Activated T-cell treated with anti-CD3 and anti-CD28 coated beads, Interleukin-2, amount 50 U/mL, for 72 hours (primary cell): ENCODE results near the gene ATOH8. TPM values are rescaled to one million over a fixed set of nuclear protein-coding genes. Genes with fewer than 3 reads are reported as not detected.
"Not testable (repeated sequence)": the region's sequence is repeated elsewhere in the genome, so short reads cannot be mapped to it uniquely, and the experiment has no call there.

Experiments
- ATAC-seq, 2 donors: fragments of 150-1000 bp; cut with Tn5 transposase; replicated peaks in 1 of 2; 2 replicates each; pipeline ENCODE4 v1.10.0; 2021; ENCODE audit warnings: moderate library complexity in 2 of 2, mild to moderate bottlenecking in 1 of 2
- DNase-seq, 2 donors: peaks; one replicate each; pipeline ENCODE4 v3.0.0; 2021 to 2022; ENCODE audit warnings: mixed read lengths in 1 of 2
- H3K27ac Mint-ChIP-seq: one replicate; pipeline ENCODE4 v1.8.0; 2022; ENCODE audit warnings: mild to moderate bottlenecking, moderate library complexity, mixed read lengths
- H3K27me3 Mint-ChIP-seq: one replicate; pipeline ENCODE4 v1.8.0; 2022; ENCODE audit warnings: low read depth, mixed read lengths
- H3K36me3 Mint-ChIP-seq, 2 donors: one replicate each; pipeline ENCODE4 v1.8.0; 2022; ENCODE audit warnings: mixed read lengths in 2 of 2, mild to moderate bottlenecking in 1 of 2; ENCODE audit not compliant: insufficient read depth in 2 of 2
- H3K4me1 Mint-ChIP-seq: one replicate; pipeline ENCODE4 v1.8.0; 2022; ENCODE audit warnings: low read depth, mixed read lengths
- H3K4me3 Mint-ChIP-seq, 2 donors: one replicate each; pipeline ENCODE4 v1.8.0; 2022; ENCODE audit warnings: mild to moderate bottlenecking in 2 of 2, mixed read lengths in 2 of 2, moderate library complexity in 2 of 2
- H3K9me3 Mint-ChIP-seq, 2 donors: one replicate each; pipeline ENCODE4 v1.8.0; 2022; ENCODE audit warnings: mixed read lengths in 2 of 2
- total RNA-seq, 2 donors: library from RNA; stranded (reverse); gene quantifications; one replicate each; pipeline ENCODE4 v1.2.3, GENCODE V29; 2022

ATOH8 gene
- total RNA-seq, 2 donors from 2014 or later: not detected

DNA sequence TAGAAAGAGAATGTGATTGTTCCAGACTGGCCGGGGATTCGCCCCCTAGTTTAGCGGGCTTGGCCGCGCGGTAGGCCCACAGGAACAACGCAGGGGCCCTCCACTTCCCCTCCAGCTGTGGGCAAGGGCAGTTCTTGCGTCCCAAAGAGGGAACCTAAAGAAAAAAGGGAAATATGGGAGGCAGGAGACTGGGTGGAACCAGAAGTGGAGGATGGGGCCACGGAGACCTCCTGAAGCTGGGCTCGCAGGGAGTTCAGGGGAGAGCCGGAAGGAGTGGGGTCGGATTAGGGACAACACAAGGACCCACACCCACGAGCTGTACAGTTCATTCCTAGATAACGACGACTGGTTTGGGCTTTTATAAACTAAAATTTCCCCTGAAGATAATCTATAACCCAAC lies 41.5 kb upstream of the ATOH8 start:
- Mint-ChIP-seq H3K27ac (no peak overlapping the region), H3K36me3 (no peaks in the 10 kb centered on the region), H3K27me3 (peaks cover 4% of the 10 kb centered on the region), H3K9me3 (no peaks in the 10 kb centered on the region), H3K4me1 (peaks cover 13% of the 10 kb centered on the region), H3K4me3 (no peak overlapping the region)
- DNase-seq (no peak), ATAC-seq (no peak)

DNA sequence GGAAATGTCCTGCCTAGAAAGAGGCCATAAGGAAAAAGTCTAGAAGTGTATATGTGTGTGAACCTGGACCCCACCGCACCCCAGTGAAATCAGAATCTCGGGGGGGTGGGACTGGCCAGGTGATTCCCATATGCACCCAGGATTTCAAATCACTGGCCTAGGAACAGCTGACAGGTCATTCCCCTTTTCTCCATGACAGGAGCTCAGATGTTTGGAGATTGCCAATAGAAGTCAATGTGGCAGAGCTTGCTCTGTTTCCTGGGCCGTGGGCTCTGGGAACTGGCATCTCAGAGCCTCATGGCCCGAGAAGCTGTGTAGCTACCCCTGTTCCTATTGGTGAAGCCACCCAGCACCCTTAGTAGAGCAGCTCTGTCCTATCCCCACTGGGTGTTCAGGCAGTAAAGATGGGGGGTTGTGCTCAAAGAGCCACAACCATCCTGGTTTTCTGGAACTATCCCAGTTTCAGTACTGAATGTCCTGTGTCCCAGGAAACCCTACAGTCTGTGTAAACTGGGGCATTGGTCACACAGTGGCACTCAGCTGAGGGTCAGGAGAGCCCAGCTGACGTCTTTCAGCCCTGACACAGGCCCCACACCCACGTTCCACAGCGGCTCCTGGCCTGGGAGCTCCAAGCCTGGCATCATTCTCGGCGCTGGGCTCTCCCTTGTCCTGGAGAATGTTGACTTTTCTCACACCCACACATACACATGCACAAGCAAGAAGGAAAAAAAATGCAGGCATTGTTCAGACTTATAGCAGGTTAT lies 40.8 kb upstream of the ATOH8 start:
- Mint-ChIP-seq H3K4me3 (no peak overlapping the region), H3K4me1 (peaks cover 7% of the 10 kb centered on the region), H3K27me3 (peaks cover 4% of the 10 kb centered on the region), H3K9me3 (no peaks in the 10 kb centered on the region), H3K27ac (no peak overlapping the region), H3K36me3 (no peaks in the 10 kb centered on the region)
- DNase-seq (no peak), ATAC-seq (no peak)

DNA sequence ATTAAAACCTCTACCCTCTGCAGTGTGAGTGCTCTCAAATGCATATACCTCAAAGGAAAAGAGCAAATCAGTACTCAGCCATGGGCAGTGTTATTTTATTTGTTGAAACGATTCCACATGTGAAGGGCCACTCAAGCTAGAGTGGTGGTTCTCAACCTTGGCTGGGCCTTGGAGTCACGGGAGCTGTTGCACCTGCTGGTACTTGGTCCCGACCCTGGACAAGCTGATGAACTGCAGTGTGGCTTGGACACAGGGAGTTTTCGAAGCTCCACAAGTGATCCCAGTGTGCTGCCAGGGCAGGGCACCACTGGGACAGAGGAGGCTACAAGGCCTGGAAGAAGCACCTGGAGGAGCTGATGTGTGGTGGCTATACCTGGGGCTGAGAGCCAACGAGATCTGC lies 40.0 kb upstream of the ATOH8 start:
- ATAC-seq (no peak), DNase-seq (no peak)
- Mint-ChIP-seq H3K9me3 (no peaks in the 10 kb centered on the region), H3K36me3 (no peaks in the 10 kb centered on the region), H3K27me3 (peaks cover 1% of the 10 kb centered on the region), H3K4me3 (no peak overlapping the region), H3K4me1 (peaks cover 7% of the 10 kb centered on the region), H3K27ac (no peak overlapping the region)

DNA sequence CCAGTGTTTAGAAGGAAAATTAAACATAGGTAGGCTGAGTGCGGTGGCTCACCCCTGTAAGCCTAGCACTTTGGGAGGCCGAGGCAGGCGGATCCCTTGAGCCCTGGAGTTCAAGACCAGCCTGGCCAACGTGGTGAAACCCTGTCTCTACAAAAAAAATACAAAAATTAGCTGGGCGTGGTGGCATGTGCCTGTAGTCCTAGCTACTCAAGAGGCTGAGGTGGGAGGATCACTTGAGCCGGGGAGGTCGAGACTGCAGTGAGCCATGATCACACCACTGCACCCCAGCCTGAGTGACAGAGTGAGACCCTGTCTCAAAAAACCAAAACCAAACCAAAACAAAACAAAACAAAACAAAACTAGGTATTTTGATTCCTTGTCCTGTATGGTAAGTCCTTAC lies 39.4 kb upstream of the ATOH8 start:
- not testable (repeated sequence) for ATAC-seq, H3K4me3 Mint-ChIP-seq, H3K9me3 Mint-ChIP-seq, H3K27me3 Mint-ChIP-seq, H3K4me1 Mint-ChIP-seq, H3K36me3 Mint-ChIP-seq, H3K27ac Mint-ChIP-seq, DNase-seq

DNA sequence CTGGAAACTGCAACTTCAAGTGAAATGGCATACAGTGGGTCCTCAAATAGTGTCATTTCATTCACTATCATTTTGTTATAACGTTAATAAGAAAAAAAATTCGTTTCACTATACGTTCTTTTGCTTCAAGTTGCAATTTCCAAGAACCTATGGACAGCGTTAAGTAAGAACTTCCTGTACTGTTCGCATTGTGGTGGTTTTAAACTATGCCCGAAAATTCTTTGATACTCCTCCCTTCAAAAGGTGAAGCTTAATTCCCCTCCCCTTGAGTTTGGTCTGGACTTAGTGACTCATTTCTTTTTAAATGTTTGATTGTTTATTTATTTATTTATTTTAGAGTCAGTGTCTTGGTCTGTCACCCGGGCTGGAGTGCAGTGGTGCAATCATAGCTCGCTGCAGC lies 39.0 kb upstream of the ATOH8 start:
- DNase-seq (no peak), ATAC-seq (no peak)
- Mint-ChIP-seq H3K4me3 (no peak overlapping the region), H3K4me1 (peaks cover 7% of the 10 kb centered on the region), H3K36me3 (no peaks in the 10 kb centered on the region), H3K9me3 (no peaks in the 10 kb centered on the region), H3K27ac (no peak overlapping the region), H3K27me3 (no peaks in the 10 kb centered on the region)

DNA sequence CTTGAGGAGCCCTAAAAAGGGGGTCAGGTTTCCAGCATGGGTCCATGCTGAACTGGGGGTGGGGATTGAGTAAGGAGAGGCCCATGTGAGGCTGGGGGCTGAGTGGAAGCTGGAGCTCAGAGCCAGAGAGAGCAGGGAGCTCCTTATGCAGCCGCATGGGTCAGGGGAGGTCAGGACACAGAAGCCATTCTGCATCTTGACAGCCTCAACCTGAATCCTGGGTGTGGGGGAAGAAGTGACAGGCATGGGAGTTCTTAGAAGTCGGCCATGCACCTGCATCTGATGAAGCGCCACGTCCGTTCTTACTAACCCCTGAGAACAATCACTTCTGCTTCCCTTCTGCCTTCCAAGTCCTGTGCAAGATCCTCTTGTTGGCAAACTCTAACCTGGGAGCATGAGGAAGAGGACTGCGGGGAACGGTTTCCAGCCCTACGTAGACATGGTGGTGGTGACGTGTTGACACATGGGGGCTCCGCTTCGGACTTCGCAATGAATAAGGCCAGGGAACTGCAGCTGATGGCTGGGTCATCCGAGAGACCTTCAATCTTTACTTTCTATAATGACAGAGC lies 37.4 kb upstream of the ATOH8 start:
- Mint-ChIP-seq H3K9me3 (peaks cover 4% of the 10 kb centered on the region in 2 donors), H3K27me3 (no peaks in the 10 kb centered on the region), H3K4me1 (peaks cover 7% of the 10 kb centered on the region), H3K36me3 (no peaks in the 10 kb centered on the region), H3K4me3 (no peak overlapping the region), H3K27ac (no peak overlapping the region)
- ATAC-seq (no peak), DNase-seq (no peak)

DNA sequence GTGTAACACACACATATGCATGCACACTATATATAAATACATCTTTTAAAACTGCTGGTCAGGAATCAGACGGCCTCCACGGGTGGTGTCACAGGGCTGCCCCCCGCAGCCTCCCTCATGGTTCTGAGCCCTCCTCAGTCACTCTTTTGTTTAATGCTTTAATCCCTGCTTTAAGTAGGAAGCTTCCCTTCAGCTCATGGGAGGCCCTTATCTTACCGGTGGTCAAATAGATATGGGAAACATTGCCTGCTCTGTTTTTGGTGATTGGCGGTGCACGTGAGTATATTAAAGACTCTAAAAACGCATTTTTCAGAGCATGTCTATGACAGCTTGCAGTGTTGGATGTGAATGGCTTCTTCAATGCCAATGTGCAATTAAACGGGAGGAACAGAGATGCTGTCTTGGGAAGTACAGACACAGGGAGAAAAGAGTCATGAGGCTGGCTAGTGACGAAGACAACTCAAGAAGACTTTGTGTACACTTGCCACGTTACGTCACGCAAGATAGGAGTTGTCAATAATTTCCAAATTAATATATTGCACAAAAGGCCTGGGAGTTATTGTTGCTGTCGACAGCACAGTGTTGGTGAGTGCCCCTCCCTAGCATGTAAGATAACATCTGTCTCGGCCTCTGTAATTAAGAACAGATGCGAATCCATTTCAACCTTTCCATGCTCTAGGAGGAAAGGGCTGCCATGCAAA lies 36.3 kb upstream of the ATOH8 start:
- H3K27ac Mint-ChIP-seq: no peak overlapping the region
- no peaks in the 10 kb centered on the region for H3K36me3 Mint-ChIP-seq
- H3K4me1 Mint-ChIP-seq: peaks cover 7% of the 10 kb centered on the region
- DNase-seq (no peak), ATAC-seq (no peak)
- no peaks in the 10 kb centered on the region for H3K27me3 Mint-ChIP-seq
- H3K9me3 Mint-ChIP-seq: peaks cover 4% of the 10 kb centered on the region in 2 donors
- no peak overlapping the region for H3K4me3 Mint-ChIP-seq

DNA sequence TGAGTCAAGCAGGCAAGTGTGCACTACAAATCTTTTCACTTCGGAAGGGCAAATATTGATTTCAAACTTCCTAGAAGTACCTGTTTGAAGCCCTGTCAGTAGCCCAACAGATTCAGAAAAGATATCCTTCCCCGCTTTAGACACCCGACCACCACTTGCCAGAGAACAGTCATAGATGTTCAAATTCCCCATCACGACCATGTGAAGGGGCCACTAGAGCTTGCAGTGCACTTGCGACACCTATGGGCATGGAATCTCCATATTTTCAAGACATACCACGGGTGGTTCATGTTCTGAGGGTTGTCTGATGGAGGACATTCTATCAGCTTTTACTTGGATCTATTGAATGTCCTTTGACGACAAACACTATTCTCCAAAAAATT lies 35.8 kb upstream of the ATOH8 start:
- H3K4me3 Mint-ChIP-seq: no peak overlapping the region
- peaks cover 7% of the 10 kb centered on the region for H3K4me1 Mint-ChIP-seq
- DNase-seq (no peak), ATAC-seq (no peak)
- no peaks in the 10 kb centered on the region for H3K27me3 Mint-ChIP-seq
- peaks cover 4% of the 10 kb centered on the region in 2 donors for H3K9me3 Mint-ChIP-seq
- no peaks in the 10 kb centered on the region for H3K36me3 Mint-ChIP-seq
- no peak overlapping the region for H3K27ac Mint-ChIP-seq

DNA sequence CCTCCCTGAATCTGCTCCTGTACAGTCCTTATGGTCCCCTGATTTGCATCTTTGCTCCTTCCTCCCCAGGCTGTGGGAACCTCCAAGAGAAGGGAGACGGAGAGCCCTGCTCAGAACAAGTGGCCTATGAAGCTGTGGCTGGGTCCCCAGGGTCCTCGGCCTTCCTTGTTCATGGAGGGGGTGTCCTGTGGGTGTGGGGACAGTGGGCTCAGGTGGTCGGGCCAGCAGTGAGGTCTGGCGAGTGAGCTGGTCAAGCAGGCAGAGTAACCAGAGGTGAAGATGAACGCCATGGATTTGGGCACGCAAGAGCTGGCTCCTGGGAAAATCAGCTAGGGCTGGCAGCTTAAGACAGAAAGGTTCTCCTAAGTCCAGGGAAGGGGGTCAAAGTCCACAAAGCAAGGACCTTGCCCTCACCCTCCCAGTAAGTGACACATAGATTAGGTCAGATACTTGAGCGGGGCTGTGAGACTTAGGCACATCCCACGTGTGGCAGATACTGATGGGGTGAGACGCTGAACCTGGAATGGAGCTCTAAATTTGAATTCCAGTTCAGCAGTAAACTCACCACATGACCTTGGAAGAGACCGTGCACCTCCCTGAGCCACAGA lies 34.8 kb upstream of the ATOH8 start:
- no peak overlapping the region for H3K4me3 Mint-ChIP-seq
- H3K27me3 Mint-ChIP-seq: no peaks in the 10 kb centered on the region
- peaks cover 5% of the 10 kb centered on the region for H3K4me1 Mint-ChIP-seq
- peaks cover 4% of the 10 kb centered on the region in 2 donors for H3K9me3 Mint-ChIP-seq
- ATAC-seq (no peak), DNase-seq (no peak)
- no peaks in the 10 kb centered on the region for H3K36me3 Mint-ChIP-seq
- H3K27ac Mint-ChIP-seq: no peak overlapping the region

DNA sequence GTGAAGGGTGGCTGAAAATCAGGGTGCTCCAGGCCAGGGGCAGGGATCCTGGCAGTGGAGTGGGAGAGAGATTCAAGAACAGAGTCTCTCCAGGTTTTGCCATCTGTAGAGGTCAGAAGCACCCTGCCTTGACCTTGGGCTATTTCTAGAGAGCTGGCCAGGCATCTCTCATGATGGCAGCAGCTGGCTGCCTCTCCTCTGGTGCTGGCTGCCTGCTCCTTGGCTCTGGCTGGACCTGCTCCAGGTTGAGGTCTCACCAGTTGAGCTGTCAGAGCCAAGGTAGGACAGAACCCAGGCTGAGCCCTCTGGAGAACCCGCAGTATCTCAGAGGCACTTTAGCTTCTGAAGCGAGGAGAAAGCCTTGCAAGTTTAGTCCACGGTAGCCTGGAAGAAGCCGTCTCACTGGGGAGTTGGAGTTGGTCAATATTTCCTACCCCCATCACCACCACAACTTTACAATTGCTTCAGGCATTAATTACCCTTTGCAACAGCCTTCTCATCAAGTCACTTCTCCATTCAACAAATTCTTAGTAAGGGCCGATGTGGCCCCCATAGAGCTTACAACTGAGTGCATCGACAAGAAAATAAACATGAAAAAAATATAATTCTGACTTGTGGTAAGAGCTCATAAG lies 34.1 kb upstream of the ATOH8 start:
- Mint-ChIP-seq H3K9me3 (peaks cover 4% of the 10 kb centered on the region in 2 donors), H3K36me3 (no peaks in the 10 kb centered on the region), H3K27me3 (no peaks in the 10 kb centered on the region), H3K4me3 (no peak overlapping the region), H3K4me1 (no peaks in the 10 kb centered on the region), H3K27ac (no peak overlapping the region)
- no peak for ATAC-seq
- DNase-seq: no peak

DNA sequence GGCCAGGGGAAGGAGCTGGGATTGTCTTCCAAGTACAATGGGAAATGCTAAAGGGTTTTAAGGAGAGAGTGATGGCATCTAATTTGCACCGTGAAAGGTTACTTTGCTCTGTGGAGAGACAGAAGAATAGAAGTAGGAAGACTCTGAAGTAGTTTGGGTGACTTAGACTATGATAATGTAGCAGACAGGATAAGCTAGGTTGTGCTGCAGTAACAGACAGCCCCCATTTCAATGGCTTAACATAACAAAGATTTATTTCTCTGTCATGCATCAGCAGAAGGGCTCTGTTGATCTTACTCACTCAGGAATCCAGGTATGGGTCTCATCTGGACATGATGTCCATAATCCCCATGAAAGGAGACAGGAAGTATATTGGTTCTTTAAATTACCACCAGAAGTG lies 33.3 kb upstream of the ATOH8 start:
- H3K4me3 Mint-ChIP-seq: no peak overlapping the region
- no peaks in the 10 kb centered on the region for H3K4me1 Mint-ChIP-seq
- H3K36me3 Mint-ChIP-seq: no peaks in the 10 kb centered on the region
- no peak overlapping the region for H3K27ac Mint-ChIP-seq
- DNase-seq: no peak
- H3K27me3 Mint-ChIP-seq: no peaks in the 10 kb centered on the region
- ATAC-seq: no peak
- H3K9me3 Mint-ChIP-seq: peaks cover 4% of the 10 kb centered on the region in 2 donors

DNA sequence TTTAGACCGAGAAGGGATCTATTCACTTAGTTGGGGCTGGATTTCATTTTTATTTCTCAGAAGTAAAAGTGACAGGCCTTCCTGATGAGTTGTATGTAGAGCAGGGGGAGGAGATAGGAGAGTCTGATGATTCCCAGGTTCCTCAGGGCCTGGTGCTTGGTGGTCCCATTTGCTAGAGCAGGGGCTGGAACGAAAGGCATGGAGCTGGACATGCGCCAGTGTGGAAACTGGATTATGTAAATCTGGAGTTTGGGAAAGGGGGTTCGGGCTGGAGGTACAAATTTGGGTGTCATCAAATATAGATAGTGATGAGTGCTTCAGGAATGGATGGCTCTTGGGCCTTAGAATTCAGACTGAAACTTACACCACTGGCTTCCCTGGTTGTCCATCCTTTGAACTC lies 32.1 kb upstream of the ATOH8 start:
- peaks cover 4% of the 10 kb centered on the region in 2 donors for H3K9me3 Mint-ChIP-seq
- H3K4me1 Mint-ChIP-seq: no peaks in the 10 kb centered on the region
- no peak overlapping the region for H3K27ac Mint-ChIP-seq
- H3K36me3 Mint-ChIP-seq: no peaks in the 10 kb centered on the region
- H3K4me3 Mint-ChIP-seq: no peak overlapping the region
- DNase-seq: no peak
- no peak for ATAC-seq
- H3K27me3 Mint-ChIP-seq: no peaks in the 10 kb centered on the region

DNA sequence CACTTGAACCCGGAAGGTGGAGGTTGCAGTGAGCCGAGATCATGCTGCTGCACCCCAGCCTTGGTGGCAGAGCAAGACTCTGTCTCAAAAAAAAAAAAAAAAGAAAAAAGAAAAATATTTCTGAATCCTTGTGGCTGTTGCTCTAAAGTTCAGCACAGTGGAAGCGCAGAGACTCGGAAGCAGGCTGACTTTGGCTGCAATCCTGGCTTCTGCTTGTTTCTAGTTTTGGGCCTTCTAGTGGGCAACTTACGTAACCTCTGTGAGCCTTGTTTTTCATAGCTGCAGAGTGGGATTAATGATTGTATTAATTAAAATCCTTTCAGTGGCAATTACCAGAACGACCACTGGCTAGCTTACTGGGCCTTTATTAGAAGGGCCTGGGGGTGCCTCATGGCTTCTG lies 31.3 kb upstream of the ATOH8 start:
- H3K27ac Mint-ChIP-seq: no peak overlapping the region
- no peaks in the 10 kb centered on the region for H3K36me3 Mint-ChIP-seq
- no peak for ATAC-seq
- no peaks in the 10 kb centered on the region for H3K4me1 Mint-ChIP-seq
- no peak for DNase-seq
- H3K4me3 Mint-ChIP-seq: no peak overlapping the region
- peaks cover 4% of the 10 kb centered on the region in 2 donors for H3K9me3 Mint-ChIP-seq
- no peaks in the 10 kb centered on the region for H3K27me3 Mint-ChIP-seq
